SU-DHL-6 (cell line): ENCODE data around the gene ELMOD3.

Experiments used
- H2AFZ ChIP-seq: fragments of 200-600 bp; sonication (generic); 2 replicates; pipeline ENCODE4 v1.6.1; 2014; ENCODE audit warnings: low read depth, mild to moderate bottlenecking, moderate library complexity, mixed read lengths, antibody characterized with exemption, low read length; ENCODE audit not compliant: severe bottlenecking
- H3F3A ChIP-seq: fragments of 200-600 bp; shearing (Covaris generic); 2 replicates; pipeline ENCODE4 v1.6.0; 2016; ENCODE audit warnings: antibody characterized with exemption, mild to moderate bottlenecking; ENCODE audit not compliant: insufficient read depth
- H3K27ac ChIP-seq: fragments of 200-600 bp; sonication (generic); 2 replicates; pipeline ENCODE4 v1.5.1; 2016; ENCODE audit warnings: low read depth, mild to moderate bottlenecking, low read length, moderate library complexity, mixed read lengths
- H3K27me3 ChIP-seq: fragments of 200-600 bp; sonication (generic), shearing (Covaris generic); 2 replicates; pipeline ENCODE4 v1.6.0; 2014; ENCODE audit warnings: mild to moderate bottlenecking, low read length
- H3K36me3 ChIP-seq: fragments of 200-600 bp; sonication (generic); 2 replicates; pipeline ENCODE4 v1.6.1; 2014; ENCODE audit warnings: mild to moderate bottlenecking, low read length, mixed read lengths
- H3K4me2 ChIP-seq: fragments of 300-600, 200-600 bp; shearing (Covaris generic), sonication (generic); 2 replicates; pipeline ENCODE4 v1.6.0; 2014; ENCODE audit warnings: low read length, low read depth, mild to moderate bottlenecking; ENCODE audit not compliant: poor library complexity, severe bottlenecking
- H3K4me3 ChIP-seq: fragments of 200-600 bp; sonication (generic); 2 replicates; pipeline ENCODE4 v1.5.1; 2014; ENCODE audit warnings: antibody characterized with exemption, low read length, mild to moderate bottlenecking, mixed read lengths; ENCODE audit not compliant: insufficient read depth, poor library complexity, severe bottlenecking
- H3K79me2 ChIP-seq: fragments of 200-600 bp; sonication (generic); 2 replicates; pipeline ENCODE4 v1.6.1; 2014; ENCODE audit warnings: mild to moderate bottlenecking, low read length, moderate library complexity; ENCODE audit not compliant: insufficient read depth
- H3K9ac ChIP-seq: fragments of 200-600 bp; sonication (generic); 2 replicates; pipeline ENCODE4 v1.7.0; 2014; ENCODE audit warnings: mild to moderate bottlenecking, low read length
- H3K9me2 ChIP-seq: fragments of 200-600 bp; sonication (generic); replicated peaks from 2 replicates; pipeline ENCODE4 v1.6.1; 2014; ENCODE audit warnings: low read length; ENCODE audit not compliant: insufficient read depth
- H3K9me3 ChIP-seq: fragments of 200-600 bp; sonication (generic); 2 replicates; pipeline ENCODE4 v1.6.1; 2014; ENCODE audit warnings: low read length, mixed read lengths; ENCODE audit not compliant: insufficient read depth
- H4K20me1 ChIP-seq: fragments of 200-600 bp; sonication (generic); 2 replicates; pipeline ENCODE4 v1.6.1; 2014; ENCODE audit warnings: low read depth, mild to moderate bottlenecking, antibody characterized with exemption, low read length, moderate library complexity, mixed read lengths
- EZH2phosphoT487 ChIP-seq: fragments of 200-600 bp; sonication (generic), shearing (Covaris generic); conservative IDR thresholded peaks from 2 replicates; pipeline ENCODE4 v1.6.1; 2018; ENCODE audit warnings: mild to moderate bottlenecking, antibody characterized with exemption, low read length, moderate library complexity, mixed read lengths
- TF ChIP-seq, protein P1 (sequence below): fragments of 200-600 bp; sonication (generic); IDR thresholded peaks from one replicate; pipeline ENCODE4 v1.5.1; 2017; ENCODE audit warnings: antibody characterized with exemption, mild to moderate bottlenecking, low read length, moderate library complexity; ENCODE audit not compliant: insufficient read depth, poor library complexity, severe bottlenecking

ELMOD3 gene

DNA sequence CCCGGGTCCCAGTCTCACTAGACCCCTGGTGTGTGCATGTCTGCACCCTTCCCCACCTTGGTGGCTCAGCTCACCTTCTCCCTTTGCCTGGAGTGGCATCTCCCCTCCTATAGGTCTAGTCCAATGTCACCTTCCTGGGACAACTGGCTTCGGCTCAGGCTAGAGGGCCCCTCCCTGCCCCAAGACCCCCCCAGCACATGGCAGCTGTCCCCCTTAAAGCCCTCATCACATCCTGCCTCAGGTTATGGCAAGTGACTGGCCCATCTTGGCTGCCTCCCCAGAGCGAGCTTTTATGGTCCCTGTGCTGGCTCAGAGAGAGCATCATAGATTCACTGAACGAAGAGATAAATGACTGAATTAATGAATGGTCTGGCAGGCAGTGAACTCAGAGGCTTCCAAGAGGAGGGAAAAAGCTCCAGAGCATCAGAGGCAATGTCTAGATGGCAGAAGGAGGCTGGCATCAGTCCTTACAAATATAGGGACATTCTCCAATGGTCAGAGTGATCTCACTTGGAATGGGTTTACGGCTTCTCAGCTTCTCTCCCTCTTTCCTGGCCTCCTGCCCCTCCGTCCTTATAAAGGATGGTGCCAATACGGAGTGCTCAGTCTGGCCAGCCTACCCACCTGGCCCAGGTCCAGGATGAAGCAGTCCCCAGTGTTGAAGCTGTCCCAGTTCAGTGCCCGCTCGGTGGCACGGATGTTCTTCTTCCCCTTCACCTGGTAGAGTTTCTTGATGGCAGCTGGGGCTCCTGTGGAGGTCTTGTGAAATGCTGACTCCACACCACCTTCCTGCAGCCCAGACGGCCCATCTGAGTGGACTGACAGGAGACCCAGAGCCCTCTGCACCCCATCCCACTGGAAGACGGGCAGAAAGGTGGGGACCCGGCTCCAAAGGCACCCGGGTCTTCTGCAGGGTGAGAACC lies 46.2 kb downstream of the ELMOD3 start:
- no peaks in the 10 kb centered on the region for H3K27me3 ChIP-seq
- H3K4me2 ChIP-seq, result no peak overlapping the region
- H3K79me2 ChIP-seq, result no peaks in the 10 kb centered on the region
- no peak overlapping the region for H2AFZ ChIP-seq
- H4K20me1 ChIP-seq, result no peaks in the 10 kb centered on the region
- TF ChIP-seq EZH2phosphoT487, result no peak
- TF ChIP-seq, protein P1, sequence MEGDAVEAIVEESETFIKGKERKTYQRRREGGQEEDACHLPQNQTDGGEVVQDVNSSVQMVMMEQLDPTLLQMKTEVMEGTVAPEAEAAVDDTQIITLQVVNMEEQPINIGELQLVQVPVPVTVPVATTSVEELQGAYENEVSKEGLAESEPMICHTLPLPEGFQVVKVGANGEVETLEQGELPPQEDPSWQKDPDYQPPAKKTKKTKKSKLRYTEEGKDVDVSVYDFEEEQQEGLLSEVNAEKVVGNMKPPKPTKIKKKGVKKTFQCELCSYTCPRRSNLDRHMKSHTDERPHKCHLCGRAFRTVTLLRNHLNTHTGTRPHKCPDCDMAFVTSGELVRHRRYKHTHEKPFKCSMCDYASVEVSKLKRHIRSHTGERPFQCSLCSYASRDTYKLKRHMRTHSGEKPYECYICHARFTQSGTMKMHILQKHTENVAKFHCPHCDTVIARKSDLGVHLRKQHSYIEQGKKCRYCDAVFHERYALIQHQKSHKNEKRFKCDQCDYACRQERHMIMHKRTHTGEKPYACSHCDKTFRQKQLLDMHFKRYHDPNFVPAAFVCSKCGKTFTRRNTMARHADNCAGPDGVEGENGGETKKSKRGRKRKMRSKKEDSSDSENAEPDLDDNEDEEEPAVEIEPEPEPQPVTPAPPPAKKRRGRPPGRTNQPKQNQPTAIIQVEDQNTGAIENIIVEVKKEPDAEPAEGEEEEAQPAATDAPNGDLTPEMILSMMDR, result no peak
- H3K36me3 ChIP-seq, result no peaks in the 10 kb centered on the region
- H3K4me3 ChIP-seq, result no peak overlapping the region
- H3K27ac ChIP-seq, result no peak overlapping the region
- no peaks in the 10 kb centered on the region for H3K9me2 ChIP-seq
- H3K9me3 ChIP-seq, result no peaks in the 10 kb centered on the region
- no peak overlapping the region for H3K9ac ChIP-seq
- no peaks in the 10 kb centered on the region for H3F3A ChIP-seq

DNA sequence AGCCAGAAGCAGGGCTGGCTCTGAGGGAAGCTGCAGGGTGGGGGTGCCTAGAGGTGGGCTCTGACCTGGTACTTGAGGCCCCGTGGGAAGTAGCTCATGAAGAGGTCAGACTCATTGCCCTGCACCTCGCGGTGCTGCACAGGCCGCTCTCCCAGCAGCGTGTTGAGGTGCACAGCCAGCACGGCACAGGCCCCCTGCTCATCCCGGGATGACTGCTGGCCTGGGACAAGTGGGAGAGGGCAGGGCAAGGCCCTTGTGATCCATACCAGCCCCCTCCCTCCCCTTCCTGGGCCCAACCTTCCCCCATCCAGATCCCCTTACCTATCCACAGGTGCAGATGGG lies 46.9 kb downstream of the ELMOD3 start:
- Histone ChIP-seq H3K4me2 (no peak overlapping the region), H3K9me3 (no peaks in the 10 kb centered on the region)

DNA sequence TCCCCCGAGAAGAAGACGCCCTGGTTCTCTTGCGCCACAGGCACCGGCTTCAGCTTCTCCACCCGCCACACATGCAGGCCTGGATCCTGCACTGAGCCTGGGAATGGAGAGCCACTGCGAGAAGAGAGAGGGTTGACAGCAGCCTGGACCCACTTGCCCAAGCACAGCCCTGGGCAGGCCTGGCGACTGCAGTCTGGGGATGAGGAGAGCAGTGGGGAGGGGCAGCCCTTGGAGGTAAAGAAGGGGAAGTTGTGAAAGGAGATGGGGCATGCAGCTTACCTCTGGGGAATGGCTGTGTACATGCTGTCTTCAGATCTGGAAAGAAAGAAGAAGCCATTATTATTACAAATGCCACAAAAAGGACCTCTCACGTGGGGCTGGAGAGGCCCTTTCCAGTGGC lies 47.3 kb downstream of the ELMOD3 start:
- Histone ChIP-seq H3K27ac (no peak overlapping the region), H3K79me2 (no peaks in the 10 kb centered on the region), H3K4me2 (no peak overlapping the region), H3F3A (no peaks in the 10 kb centered on the region), H3K9me2 (no peaks in the 10 kb centered on the region), H3K9me3 (no peaks in the 10 kb centered on the region), H4K20me1 (no peaks in the 10 kb centered on the region), H3K9ac (no peak overlapping the region), H2AFZ (no peak overlapping the region), H3K36me3 (no peaks in the 10 kb centered on the region), H3K4me3 (no peak overlapping the region), H3K27me3 (no peaks in the 10 kb centered on the region)
- TF ChIP-seq, protein P1, result no peak
- TF ChIP-seq EZH2phosphoT487, result no peak

More for the DNA sequence above, 46.9 kb downstream of the ELMOD3 start:
- TF ChIP-seq, protein P1, result no peak
- H3K27me3 ChIP-seq, result no peaks in the 10 kb centered on the region
- no peak overlapping the region for H3K27ac ChIP-seq
- H3K9me2 ChIP-seq, result no peaks in the 10 kb centered on the region
- no peaks in the 10 kb centered on the region for H3K79me2 ChIP-seq
- H3K4me3 ChIP-seq, result no peak overlapping the region
- H3K9ac ChIP-seq, result no peak overlapping the region
- H3K36me3 ChIP-seq, result no peaks in the 10 kb centered on the region
- no peaks in the 10 kb centered on the region for H4K20me1 ChIP-seq
- H2AFZ ChIP-seq, result no peak overlapping the region
- no peaks in the 10 kb centered on the region for H3F3A ChIP-seq
